ENCODE data around the gene UBE2I.
"Not testable (repeated sequence)": the region's sequence is repeated elsewhere in the genome, so short reads cannot be mapped to it uniquely, and the experiment has no call there.

The UBE2I gene

DNA sequence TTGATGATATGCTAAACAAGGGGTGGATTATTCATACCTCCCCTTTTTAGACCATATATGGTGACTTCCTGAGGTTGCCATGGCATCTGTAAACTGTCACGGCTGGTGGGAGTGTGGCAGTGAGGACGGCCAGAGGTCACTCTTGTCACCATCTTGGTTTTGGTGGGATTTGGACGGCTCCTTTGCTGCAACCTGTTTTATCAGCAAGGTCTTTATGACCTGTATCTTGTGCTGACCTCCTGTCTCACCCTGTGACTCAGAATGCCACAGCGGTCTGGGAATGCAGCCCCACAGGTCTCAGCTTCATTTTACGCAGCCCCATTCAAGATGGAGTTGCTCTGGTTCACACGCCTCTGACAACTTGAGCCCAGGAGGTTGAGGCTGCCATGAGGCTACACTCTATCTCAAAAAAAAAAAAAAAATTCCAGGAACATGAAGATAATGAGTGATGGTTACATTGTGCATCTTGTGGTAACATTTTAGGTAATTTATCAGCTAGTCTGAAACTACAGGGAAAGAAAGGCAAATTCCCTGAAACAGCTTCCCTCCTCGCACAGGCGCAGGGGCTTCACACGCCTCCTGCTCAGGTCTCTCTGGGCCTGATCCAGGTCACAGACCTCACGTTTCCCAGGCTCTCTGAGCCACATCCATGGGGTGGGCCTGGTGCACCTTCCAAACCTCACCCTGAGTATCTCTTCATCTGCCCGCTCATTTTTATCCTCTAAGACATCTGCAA is 15.3 kb upstream of the UBE2I start:
- DNase-seq = no peak

DNA sequence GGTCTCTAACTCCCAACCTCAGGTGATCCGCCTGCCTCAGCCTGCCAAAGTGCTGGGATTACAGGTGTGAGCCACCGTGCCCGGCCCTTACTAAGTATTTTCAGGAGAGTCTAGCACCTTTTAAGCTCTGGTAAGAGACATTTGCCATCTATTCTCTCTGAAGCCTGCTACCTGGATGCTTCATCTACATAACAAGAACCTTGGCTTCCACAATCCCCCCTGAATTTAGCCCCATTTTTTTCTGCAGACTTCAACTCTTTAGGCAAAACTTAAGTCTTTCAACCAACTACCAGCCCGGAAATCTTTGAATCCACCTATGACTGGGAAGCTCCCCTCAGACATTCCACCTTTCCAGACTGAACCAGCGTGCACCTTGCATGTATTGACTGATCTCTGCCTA is 14.0 kb upstream of the UBE2I start:
- no peak for DNase-seq

DNA sequence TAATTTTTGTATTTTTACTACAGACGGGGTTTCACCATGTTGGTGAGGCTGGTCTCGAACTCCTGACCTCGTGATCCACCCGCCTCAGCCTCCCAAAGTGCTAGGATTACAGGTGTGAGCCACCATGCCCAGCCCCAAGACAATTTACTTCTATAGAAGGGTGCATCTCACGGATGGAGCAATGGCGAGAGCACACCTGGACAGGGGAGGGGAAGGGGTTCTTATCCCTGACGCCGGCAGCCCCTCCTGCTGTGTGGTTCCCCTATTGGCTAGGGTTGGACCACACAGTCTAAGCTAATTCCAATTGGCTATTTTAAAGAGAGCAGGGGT is 12.8 kb upstream of the UBE2I start:
- not testable (repeated sequence) for DNase-seq

DNA sequence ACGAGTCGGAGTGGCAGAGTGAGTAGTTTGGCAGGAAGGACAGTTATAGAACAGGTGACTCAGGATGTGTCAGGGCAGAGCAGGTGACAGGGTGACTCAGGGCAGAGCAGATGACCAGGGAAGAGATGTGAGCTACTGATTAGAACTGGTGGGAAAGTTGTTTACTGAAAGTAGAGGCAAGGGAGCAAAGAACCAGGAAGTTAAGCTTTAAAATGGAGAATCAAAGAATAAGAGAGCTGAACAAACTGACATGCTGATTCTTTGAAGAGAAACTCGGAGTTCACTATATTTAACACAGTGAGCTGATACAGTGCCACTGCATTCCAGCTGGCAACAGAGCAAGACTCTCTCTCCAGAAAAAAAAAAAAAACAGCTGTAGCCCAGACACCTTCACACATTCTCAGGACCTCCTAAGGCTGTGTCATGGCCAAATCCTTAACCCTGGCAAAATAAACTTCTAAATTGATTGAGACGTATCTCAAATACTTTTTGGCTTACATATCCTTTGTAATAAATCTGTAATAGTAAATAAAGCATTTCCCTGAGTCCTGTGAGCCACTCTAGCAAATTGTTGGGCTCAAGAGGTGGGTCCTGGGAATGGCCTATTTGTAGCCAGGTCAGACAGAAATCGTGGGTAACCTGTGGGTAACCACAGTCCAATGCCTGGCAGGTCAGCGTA is 12.3 kb upstream of the UBE2I start:
- DNase-seq = no peak

DNA sequence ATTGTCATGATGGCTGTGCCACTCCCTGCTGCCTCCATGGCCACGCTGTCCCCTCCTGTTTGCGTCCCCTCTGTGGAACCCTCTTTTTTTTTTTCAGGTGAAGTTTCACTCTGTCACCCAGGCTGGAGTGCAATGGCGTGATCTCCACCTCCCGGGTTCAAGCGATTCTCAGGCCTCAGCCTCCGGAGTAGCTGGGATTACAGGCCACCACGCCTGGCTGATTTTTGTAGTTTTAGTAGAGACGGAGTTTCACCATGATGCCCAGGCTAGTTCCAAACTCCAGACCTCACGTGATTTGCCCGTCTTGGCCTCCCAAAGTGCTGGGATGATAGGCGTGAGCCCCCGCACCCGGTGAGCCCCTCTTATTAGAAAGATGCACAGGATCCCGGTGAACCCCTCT is 11.0 kb upstream of the UBE2I start:
- no peak for DNase-seq

DNA sequence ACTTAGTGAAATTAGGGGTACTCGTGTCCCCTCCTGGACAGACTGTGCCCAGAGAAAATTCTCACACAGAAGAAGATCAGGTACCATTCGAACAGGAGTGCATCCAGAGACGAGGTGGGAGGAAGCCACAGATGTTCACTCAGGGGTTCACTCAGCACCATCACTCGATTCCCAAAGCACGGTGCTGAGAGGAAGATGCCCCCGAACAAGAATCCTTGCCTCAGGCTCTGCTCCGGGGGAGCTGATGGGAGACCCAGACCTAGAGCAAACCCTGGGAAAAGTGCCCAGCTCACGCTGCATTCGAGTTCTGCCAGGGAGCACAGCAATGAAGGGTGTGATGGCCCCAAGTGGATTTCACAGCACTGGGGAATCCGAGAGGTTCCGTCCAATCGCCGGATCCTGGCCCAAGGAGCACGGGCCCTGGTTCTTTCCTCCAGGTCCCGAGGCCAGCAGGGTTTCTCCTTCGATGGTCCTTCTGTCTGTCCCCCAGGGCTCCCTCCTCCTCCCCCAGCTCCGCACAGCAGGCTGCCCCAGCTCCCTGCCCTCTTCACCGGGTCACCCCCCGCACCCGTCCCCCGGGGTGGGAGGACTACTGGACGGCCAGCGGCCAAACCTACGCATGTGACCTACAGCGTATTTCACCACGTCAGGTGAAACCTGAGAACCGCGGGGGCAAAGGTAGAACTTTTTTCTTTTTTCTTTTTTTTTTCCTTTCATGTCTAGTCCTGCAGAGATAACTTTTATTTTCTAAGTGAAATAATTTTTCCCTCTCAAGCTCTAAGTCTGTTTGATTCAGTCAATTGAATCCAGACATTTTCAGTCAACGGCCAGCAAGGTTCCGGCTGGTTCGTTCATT is 10.2 kb upstream of the UBE2I start:
- DNase-seq = no peak

DNA sequence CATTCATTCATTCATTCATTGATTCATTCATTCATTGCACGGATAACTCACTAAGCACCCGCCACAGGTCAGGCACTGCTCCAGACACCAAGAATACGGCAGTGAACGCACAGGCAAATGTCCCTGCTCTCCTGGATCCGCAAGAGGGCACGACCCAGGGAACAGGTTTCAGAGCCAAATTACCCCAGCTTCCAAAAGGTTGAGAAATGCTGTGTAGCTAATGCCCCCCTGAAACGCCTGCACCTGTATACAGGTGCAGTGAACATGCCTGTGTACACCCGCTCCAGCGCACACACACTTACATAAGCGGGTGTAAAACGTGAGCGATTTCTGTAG is 9.6 kb upstream of the UBE2I start:
- no peak for DNase-seq

DNA sequence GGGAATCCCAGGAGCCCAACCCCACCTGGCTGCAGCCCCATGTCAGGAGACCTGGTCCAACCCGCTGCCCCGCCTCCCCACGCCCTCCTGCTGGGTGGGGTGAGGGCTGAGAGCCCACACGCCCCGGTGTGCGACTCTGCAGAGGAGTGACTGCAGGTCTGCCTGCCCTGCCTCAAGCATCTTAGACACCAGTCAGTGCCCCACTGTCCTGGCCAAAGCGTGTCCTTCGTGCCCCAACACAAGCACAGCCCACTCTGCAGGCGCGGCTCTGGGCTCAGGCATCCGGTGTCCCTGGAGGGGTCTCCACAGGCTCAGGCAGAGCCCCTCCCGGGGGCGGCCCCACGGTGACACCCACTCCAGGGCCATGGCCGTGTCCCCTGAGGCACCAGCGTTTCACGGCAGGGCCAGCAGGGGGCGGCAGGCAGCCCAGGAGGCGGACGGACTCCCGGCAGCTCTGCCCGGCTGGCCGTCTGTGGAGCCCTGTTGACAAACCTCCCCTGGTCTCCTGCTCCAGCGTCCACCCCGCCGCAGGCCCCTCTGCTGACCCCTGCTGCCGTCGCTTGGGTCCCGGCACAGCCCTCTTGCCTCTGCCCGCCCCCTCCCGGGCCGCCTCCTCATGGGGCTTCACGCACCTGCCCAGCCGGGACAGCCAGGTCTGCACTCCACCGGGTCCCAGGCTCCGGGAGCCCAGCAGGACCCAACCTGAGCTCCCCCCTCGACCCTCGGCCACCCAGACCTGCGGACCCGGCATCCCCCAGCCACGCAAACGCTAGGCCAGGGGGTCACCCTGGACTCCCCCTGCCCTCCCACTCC is 8.6 kb upstream of the UBE2I start:
- DNase-seq = no peak

DNA sequence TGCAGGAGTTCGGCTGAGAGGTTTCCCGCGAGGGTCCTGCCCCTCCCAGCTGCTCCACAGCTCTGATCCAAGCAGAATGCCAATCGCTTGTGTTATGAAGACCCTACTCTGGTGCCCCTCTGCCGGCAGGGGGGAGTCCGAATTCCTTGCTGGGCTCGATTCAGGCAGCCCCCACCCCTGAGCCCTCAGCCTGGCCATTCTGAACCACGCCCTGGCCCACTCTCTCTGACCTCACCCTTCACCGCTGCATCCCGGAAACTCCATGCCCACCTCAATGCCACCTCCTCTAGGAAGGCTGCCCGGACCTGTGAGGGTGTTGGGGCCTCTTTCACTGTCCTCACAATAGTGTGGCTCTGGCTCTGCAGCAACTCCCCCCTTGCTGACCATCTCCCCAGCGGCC is 7.9 kb upstream of the UBE2I start:
- DNase-seq = no peak

DNA sequence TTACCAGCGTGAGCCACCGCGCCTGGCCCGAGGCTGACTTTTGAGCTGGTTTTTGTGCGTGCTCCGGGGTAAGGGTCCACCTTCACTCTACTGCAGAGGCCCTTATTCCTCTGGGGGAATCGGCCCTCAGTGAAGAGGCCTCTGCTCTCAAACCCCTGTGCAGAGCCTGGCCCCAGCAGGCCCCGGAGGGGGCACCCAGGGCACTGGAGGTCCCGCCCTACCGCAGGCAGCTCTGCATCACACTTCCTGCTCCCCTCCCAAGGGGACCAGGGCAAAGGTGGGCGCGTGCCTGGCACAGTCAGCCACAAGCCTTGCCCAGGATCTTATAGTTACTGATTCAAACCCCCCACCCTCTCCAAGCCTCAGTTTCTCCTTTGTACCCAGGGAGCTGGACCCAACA is 3.6 kb upstream of the UBE2I start:
- DNase-seq = no peak

DNA sequence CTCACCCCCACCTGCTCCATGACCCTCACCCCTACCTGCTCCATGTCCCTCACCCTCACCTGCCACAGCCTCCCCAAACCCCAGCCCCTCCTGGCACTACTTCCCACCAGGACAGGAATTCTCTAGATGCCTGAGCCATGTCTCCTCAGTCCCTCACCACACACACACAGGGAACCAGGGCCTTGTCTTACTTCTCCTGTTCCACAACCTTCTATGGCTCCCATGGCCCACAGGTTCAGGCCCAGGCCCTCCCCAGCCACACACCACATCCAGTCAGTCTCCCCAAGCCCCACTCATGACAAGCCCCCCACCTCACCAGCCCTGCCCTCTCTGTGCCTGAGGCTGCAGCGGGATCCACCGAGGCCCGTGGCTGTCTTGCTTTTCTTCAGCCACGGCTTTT is 3.1 kb upstream of the UBE2I start:
- DNase-seq = no peak

DNA sequence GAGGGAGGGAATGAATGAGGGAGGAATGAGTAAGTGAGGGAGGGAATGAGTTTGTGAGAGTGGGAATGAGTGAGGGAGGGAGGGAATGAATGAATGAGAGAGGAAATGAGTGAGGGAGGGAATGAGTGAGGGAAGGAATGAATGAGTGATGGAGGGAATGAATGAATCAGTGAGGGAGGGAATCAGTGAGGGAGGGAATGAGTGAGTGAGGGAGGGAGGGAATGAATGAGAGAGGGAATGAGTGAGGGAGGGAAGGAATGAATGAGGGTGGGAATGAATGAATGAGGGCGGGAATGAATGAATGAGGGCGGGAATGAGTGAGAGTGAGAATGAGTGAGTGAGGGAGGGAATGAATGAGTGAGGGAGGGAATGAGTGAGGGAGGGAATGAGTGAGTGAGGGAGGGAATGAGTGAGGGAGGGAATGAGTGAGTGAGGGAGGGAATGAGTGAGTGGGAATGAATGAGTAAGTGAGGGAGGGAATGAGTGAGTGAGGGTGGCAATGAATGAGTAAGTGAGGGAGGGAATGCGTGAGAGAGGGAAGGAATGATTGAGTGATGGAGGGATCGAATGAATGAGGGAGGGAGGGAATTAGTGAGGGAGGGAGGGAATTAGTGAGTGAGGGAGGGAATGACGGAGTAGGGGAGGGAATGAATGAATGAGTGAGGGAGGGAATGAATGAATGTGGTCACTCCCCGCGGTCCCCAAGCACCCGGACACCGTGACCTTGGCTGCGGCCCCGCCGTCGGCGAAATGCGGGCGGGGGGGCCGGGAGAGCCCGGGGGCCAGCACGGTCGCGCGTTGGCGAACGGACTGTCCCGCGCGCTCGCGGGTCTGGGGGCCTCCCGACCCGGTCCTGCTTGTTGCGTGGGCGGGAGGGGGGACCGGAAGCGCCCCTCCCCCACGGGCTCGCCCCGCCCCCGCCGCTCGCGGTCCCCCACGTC is 1.1 kb upstream of the UBE2I start:
- DNase-seq = peak; percentile 64

DNA sequence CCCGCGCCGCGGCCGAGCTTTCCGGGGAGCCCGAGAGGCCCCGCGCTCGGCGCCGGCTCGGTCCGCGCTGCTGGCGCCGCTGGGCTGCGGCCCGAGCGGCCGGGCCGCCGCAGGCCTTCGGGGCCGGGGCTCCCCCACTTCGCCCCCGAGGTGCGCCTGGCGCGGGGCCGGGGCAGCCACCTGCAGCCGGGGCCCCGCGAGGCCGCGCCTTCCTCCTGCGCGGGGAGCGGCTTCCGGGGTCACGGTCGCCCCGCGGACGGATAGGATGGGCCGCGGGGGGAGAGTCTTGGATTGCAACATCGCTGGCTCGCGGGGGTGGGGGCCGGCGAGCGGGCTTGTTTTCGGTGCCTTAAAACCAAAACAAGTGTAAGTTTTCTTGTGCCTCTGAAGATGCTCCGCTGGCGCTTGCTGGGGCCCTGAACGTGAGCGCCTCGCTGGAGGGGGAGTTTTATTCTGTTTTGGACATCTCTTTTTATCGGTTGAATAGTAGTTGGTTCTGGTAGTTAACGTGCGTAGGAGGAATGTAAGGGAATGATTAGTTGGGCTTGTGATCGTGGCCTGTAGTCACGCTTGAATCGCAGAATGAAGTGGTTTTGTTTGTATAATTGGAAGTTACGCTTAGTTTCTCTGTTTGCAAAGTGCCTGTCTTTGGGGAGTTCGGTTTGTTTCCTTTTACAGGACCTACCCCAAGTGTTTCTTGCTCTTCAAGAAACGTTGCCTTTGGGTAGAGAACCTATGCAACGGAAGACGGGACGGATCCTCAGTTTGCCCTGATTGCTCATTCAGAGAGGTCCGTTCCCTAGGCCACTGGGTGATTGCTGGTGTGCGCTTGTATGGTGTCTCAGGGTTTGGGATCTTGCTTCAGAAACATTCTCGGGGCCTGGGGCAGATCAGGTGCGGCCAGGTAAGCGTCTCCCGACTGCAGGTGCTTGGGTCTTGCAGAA is 724 bp downstream of the UBE2I start:
- DNase-seq = no peak

DNA sequence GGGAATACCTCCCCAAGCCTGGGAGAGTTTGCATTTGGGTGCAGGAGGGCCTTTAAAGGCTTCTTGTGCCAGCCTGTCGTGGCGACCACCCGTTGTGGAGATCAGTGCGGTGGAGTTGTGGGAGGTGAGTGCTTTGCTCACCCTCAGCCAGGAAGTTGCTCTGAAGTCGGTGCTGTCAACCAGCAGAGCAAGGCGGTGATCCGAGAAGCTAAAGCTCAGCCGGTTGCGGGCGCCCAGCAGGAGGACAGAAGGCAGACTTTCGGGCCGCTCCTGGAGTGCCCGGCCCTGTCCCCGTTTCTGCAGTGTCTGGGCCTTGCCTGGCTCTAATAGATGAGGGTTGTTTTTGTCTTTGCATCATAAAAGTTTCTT is 1.4 kb downstream of the UBE2I start:
- no peak for DNase-seq

DNA sequence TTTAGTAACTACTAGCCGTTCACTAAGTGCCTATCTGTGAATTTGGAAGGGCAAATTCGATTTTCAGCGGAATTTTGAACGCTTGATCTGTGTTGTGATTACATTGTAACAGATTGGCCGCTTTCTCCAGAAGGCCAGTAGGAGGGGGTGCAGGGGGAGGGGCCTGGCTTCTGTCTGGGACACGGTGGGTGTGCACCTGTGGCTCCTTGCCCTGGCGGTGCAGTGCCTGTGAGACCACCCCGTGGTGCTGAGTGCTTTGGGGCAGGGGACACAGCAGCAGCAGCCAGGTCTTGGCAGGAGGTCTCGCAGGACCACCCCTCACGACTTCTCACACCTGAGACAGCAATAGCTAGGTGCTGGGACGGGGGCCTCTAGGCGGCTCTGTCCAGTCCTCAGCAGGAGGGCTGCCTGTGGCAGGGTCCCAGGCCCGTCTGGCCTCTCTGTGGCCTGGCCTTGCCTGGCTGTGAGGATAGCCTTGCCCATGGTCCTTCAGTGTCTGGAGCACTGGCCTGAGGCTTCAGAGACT is 1.8 kb downstream of the UBE2I start:
- no peak for DNase-seq

DNA sequence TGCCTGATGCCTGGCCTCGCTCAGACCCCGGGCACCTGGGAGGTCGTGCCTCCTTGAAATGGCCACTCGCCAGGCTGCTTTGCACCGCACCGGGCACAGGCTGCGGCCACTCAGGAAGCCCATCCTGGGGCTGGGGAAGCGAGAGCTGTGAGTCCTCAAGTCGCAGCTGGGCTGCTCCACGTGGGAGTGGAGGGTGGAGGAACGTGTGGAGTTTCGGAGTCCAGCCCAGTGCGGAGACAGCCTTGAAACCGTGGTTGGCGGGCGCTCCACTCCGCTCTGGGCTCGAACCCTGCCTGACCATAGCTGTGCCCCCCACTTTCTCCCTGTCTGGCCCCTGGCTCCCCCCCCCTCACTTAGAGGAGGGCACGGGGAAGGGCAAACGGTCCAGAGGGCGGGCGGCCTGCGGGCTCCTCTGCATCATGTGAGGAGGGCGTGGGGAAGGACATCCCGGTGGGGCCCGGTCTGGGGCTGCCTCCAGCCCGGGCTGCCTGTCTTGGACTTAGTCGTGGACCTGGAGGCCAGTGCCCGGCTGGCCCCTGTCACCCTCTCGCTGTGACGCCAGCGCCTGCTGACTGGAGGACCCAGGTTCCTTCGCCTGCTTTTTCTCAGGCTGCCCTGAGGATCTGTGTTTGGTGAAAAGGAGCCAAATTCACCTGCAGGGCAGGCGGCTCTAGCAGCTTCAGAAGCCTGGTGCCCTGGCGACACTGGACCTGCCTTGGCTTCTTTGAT is 2.5 kb downstream of the UBE2I start:
- no peak for DNase-seq

DNA sequence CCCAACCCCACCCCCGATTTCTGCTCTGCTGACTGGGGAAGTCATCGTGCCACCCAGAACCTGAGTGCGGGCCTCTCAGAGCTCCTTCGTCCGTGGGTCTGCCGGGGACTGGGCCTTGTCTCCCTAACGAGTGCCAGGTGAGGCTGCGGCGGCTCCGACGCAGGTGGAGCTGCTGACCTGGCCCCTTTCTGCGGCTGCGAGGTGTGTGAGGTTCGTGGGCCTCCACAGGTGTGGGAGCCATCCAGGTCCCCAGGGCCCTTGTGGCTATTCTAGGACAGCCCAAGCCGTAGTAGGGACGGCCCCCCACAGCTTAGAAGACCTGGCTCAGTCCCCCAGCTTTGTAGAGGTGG is 3.0 kb downstream of the UBE2I start:
- no peak for DNase-seq

DNA sequence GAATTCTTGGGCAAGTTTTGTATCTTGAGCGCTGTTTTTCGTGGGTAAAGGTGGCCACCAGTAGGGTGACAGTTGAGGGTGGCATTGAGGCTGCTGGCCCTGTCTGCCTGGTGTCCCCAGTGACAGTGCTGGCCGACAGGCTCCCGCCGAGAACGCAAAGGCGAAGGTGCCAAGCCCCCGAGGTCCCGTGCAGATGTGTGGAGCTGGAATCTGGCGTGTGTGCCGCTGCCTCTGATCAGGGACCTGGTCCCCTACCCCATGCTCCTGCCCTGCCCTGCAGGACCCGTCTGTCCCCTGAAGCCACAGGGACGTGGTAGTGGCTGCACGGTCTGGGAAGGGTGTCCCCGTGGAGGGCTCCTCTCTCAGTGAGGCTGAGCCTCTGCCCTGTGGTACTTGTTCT is 3.5 kb downstream of the UBE2I start:
- DNase-seq = no peak

DNA sequence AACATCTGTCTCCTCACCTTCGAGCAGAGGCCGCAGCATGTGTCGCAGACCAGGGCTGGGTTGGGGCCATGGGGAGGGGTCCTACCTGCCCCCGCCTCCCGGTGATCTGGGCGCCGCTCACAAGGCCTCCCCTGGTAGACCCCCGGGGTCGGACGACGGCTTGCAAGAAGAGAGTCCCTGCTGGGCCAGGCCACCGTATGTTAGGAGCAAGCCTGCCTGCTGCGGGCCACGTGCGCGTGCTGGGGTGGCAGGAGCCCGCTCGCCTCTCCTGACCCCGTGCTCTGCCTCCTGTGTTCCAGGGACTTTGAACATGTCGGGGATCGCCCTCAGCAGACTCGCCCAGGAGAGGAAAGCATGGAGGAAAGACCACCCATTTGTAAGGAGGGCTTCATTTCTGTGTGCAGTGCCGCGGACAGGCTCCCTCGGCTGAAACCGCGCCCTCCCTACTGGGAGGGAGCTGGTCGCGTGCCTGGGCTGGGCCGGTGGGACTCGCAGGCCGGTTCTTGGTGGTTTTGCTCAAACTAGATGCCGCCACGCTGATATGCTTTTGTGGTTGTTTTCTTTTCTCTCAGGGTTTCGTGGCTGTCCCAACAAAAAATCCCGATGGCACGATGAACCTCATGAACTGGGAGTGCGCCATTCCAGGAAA is 4.4 kb downstream of the UBE2I start:
- no peak for DNase-seq
